Lower leg skin (tissue), 4 donors: Measurements from ENCODE around the gene PPP1R14D. TPM values are rescaled to one million over a fixed set of nuclear protein-coding genes. Genes with fewer than 3 reads are reported as not detected.

Experiments used
- DNase-seq, 2 donors: peaks; one replicate each; pipeline ENCODE4 v3.0.0-alpha.2; 2019; ENCODE audit warnings: low spot score in 2 of 2
- H3K4me3 ChIP-seq: fragments of 200-600 bp; sonication (generic); 2 replicates; pipeline ENCODE4 v1.5.1; 2017; ENCODE audit warnings: mild to moderate bottlenecking, low read depth; ENCODE audit not compliant: poor library complexity, severe bottlenecking
- POLR2A ChIP-seq, 2 donors: fragments of 450-650 bp; IDR thresholded peaks; one replicate each; pipeline ENCODE4 v1.6.1; 2016 to 2017; ENCODE audit warnings: antibody characterized with exemption in 2 of 2, mild to moderate bottlenecking in 1 of 2, moderate library complexity in 1 of 2
- WGBS, 2 donors: methylation state at CpG; one replicate each; pipeline ENCODE4 v1.1.5; 2018; 5-methylcytosine and 5-hydroxymethylcytosine counted together
- intact Hi-C: fragments of 100-400 bp; cut with DNase I; formaldehyde crosslinking; loops from one replicate; pipeline ENCODE4 v1.15.0; 2023; ENCODE audit warnings: low total_unique reads
- total RNA-seq, 4 donors: library from RNA; depleted of rRNA; stranded (reverse); fragments of >200 nt; gene quantifications; one replicate each; pipeline ENCODE4 v1.1.0, GENCODE V29; 2016
- TF ChIP-seq, protein P1 (sequence below), 3 donors: fragments of 450-650 bp; IDR thresholded peaks; one replicate each; pipeline ENCODE4 v1.5.1; 2016; ENCODE audit warnings: antibody characterized with exemption in 3 of 3, mild to moderate bottlenecking in 3 of 3, moderate library complexity in 2 of 3

Gene PPP1R14D
- total RNA-seq, 4 donors from 2014 or later: 0.65 to 4.8 (median 2.4) TPM; not detected in 1

DNA sequence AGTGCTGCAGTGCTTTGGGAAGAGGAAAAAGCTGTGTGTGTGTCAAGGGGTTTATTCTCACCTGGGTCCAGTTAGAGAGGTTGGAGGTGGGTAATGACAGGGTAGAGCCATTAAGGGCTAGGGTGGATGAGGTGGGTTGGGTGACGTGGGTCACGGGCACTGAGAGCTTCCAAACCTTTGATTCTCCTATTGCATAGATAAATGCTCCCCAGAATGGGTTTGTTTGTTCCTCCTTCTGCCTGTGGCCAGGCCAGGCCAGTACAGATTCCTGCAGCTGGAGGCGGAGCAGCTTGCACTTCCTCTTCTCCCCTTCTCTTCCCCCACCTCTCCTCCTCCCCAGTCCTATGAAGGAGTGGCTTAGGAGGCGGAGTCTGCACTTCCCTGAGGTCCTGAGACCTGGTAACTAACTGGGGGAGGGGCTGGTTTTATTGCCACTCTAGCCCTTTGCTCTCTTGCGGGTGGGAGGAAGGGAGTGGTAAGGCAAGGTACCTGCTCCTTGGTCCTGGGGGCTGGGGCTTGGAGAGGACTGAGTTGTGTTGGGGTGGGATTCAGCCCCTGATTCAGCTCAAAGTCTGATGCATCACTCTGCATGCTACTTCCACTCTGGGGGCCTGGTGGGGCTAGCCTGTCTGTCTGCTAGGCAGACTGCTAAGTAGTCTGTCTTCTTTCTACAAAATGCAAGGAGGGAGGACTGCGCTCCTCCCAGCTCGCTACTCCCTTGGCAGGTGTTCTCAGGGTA is 18.9 kb upstream of the PPP1R14D start:
- no peak for TF ChIP-seq POLR2A (IDR thresholded peaks at IDR 0.05)
- TF ChIP-seq, protein P1, sequence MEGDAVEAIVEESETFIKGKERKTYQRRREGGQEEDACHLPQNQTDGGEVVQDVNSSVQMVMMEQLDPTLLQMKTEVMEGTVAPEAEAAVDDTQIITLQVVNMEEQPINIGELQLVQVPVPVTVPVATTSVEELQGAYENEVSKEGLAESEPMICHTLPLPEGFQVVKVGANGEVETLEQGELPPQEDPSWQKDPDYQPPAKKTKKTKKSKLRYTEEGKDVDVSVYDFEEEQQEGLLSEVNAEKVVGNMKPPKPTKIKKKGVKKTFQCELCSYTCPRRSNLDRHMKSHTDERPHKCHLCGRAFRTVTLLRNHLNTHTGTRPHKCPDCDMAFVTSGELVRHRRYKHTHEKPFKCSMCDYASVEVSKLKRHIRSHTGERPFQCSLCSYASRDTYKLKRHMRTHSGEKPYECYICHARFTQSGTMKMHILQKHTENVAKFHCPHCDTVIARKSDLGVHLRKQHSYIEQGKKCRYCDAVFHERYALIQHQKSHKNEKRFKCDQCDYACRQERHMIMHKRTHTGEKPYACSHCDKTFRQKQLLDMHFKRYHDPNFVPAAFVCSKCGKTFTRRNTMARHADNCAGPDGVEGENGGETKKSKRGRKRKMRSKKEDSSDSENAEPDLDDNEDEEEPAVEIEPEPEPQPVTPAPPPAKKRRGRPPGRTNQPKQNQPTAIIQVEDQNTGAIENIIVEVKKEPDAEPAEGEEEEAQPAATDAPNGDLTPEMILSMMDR (IDR thresholded peaks at IDR 0.05): no peak
- intact Hi-C loops: no loop called here
- WGBS, 2 donors: 41 to 61% methylated on average over 7 of the region's 7 CpGs
- DNase-seq: peak in 1 of 2 donors; percentile 67
- H3K4me3 ChIP-seq: no peak overlapping the region

DNA sequence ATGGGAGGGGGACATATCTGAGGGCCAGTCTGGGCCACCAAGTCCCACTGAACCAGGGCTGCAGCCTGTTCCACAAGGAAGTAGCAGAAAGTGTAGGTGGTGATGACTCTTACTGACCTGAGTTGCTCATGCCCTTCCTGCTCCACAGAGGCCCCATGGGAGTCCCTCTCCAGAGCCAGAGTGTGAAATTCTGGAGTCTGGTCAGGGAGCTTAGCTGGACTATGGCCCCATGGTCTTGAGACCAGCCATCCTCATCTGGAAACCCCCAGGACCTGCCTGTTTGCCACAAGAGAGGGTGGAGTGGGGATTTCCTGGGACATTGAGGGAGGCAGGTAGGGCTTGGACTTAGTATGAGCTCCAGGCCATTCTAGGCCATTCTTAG is 18.3 kb upstream of the PPP1R14D start:
- DNase-seq: no peak
- intact Hi-C loops: no loop called here
- H3K4me3 ChIP-seq: no peak overlapping the region
- TF ChIP-seq, protein P1 (IDR thresholded peaks at IDR 0.05): no peak

DNA sequence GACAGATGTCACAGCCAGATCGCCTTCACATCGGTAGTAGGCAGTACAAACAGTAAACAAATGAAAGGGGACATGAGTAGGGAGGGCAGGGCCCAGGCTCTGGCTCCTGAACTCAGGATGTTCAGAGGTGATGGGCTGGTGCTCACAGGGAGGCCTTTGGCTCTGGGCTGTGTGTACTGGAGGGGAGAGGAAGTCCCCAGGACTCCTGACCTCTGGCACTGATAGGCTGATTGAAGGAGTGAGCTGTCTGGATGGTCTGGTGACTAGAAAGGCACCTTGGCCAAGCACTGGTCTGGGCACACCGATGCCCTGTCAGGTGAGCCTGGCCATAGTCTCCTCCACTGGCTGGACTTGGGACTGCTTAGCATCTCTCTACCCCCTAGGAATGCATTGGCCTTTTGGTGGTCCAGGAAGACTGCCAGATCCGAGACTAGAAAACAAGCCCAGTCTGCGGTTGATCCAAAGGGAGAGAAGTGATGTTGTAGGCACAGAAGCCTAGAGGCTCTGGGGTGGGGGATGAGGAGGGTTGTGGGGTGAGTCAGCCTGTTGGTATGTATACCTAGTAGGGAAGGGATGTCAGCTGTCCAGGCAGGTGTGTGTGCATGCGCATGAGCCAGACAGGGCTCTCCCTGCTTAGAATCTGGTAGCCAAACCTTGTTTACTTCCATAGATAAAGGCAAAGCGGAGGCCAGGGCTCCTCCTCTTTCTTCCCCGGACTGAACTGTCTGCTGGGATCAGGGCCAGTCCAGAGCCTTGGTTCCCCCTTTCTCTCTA is 17.2 kb upstream of the PPP1R14D start:
- intact Hi-C loops: no loop called here
- H3K4me3 ChIP-seq: no peak overlapping the region
- peak in 1 of 2 donors; percentile 78 for DNase-seq
- WGBS, 2 donors: 49 to 60% methylated on average over 8 of the region's 8 CpGs
- TF ChIP-seq POLR2A (IDR thresholded peaks at IDR 0.05): no peak
- TF ChIP-seq, protein P1 (IDR thresholded peaks at IDR 0.05): no peak

DNA sequence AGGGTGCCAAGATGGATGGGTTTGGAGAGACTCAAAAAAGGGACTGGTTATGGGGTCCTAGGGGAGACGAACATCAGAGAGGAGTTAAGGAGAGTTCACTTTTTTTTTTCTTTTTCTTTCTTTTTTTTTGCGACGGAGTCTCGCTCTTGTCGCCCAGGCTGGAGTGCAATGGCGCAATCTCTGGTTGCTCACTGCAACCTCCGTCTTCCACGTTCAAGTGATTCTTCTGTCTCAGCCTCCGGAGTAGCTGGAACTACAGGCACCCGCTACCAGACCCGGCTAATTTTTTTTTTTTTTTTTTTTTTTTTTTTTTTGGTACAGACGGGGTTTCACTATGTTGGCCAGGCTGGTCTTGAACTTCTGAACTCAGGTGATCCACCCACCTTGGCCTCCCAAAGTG is 16.5 kb upstream of the PPP1R14D start:
- TF ChIP-seq POLR2A (IDR thresholded peaks at IDR 0.05): no peak
- TF ChIP-seq, protein P1 (IDR thresholded peaks at IDR 0.05): no peak
- intact Hi-C loops: no loop called here
- 19 to 22% methylated on average over 12 of the region's 12 CpGs for WGBS, 2 donors
- peak overlapping the region; percentile 46 for H3K4me3 ChIP-seq
- DNase-seq: no peak

DNA sequence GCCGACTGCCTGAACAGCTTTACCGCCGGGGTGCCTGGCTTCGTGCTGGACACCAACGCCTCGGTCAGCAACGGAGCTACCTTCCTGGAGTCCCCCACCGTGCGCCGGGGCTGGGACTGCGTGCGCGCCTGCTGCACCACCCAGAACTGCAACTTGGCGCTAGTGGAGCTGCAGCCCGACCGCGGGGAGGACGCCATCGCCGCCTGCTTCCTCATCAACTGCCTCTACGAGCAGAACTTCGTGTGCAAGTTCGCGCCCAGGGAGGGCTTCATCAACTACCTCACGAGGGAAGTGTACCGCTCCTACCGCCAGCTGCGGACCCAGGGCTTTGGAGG is 16.2 kb upstream of the PPP1R14D start:
- 1 to 2% methylated on average over 21 to 28 of the region's 28 CpGs for WGBS, 2 donors
- no peak for TF ChIP-seq POLR2A (IDR thresholded peaks at IDR 0.05)
- TF ChIP-seq, protein P1 (IDR thresholded peaks at IDR 0.05): no peak

More for the DNA sequence above, 16.2 kb upstream of the PPP1R14D start:
- intact Hi-C loops: no loop called here
- peak overlapping the region; percentile 46 for H3K4me3 ChIP-seq
- no peak for DNase-seq
